SK-N-SH (cell line): ENCODE data around the gene AFMID.

Experiments
- EP300 ChIP-seq, 2 experiments: IDR thresholded peaks; 2 replicates each; pipeline versions ENCODE4 v1.4.0 to v1.6.1; 2012; ENCODE audit warnings: borderline replicate concordance in 1 of 2, low read depth in 1 of 2, low read length in 1 of 2
- EZH2phosphoT487 ChIP-seq: fragments of 200-600 bp; sonication (generic); IDR thresholded peaks from 2 replicates; pipeline ENCODE4 v1.6.1; 2017; ENCODE audit warnings: low read depth, mixed run types, mild to moderate bottlenecking, antibody characterized with exemption, moderate library complexity, borderline replicate concordance
- FOXM1 ChIP-seq: IDR thresholded peaks from 2 replicates; pipeline ENCODE4 v1.4.0; 2012; ENCODE audit warnings: low read depth, mild to moderate bottlenecking
- NFIC ChIP-seq: IDR thresholded peaks from 2 replicates; pipeline ENCODE4 v1.4.0; 2012; ENCODE audit warnings: borderline replicate concordance
- NRF1 ChIP-seq: IDR thresholded peaks from 2 replicates; pipeline ENCODE4 v1.6.1; 2012; ENCODE audit warnings: low read depth, mild to moderate bottlenecking, low read length
- YY1 ChIP-seq: IDR thresholded peaks from 2 replicates; pipeline ENCODE4 v1.4.0; 2012; ENCODE audit warnings: low read depth, mild to moderate bottlenecking
- TF ChIP-seq, protein P1 (sequence below): fragments of 200-600 bp; sonication (generic); IDR thresholded peaks from 2 replicates; pipeline ENCODE4 v1.6.1; 2017; ENCODE audit warnings: antibody characterized with exemption, mild to moderate bottlenecking, moderate library complexity
- TF ChIP-seq, protein P2 (sequence below): IDR thresholded peaks from 2 replicates; pipeline ENCODE4 v1.4.0; 2012; ENCODE audit warnings: low read depth

DNA sequence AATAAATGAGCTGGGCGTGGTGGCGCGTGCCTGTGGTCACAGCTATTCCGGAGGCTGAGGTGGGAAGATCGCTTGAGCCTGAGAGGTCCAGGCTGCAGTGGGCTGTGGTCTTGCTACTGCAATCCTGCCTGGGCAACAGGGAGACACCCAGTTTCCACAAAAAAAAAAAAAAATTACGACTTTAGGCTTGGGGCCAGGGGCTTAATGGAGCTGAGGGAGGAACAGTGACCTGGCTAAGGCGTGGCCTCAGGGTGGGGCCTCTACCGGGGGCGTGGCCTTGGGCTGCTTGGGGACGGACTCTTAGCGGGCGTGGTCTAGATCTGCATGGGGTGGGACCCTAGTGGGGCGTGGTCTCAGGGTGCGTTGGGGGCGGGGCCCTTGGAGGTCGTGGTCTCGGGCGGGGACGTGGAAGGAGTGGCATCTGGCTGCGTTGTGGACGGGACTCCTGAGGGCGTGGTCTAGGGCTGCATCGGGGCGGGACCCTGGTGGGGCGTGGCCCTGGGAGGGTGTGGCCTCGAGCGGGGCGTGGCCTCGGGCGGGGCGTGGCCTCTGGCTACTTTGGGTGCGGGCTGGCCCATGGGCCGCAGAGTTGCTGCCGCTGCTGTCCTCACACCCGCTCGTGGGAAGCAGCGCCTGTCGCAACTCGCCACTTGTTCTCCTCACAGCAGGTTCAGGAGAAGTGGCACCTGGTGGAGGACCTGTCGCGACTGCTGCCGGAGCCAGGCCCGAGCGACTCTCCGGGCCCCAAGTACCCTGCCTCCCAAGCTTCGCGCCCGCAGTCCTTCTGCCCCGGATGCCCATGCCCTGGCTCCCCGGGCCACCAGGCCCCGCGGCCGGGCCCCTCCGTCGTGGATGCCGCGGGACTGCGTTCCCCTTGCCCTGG lies 46.8 kb upstream of the AFMID start:
- TF ChIP-seq, protein P1, sequence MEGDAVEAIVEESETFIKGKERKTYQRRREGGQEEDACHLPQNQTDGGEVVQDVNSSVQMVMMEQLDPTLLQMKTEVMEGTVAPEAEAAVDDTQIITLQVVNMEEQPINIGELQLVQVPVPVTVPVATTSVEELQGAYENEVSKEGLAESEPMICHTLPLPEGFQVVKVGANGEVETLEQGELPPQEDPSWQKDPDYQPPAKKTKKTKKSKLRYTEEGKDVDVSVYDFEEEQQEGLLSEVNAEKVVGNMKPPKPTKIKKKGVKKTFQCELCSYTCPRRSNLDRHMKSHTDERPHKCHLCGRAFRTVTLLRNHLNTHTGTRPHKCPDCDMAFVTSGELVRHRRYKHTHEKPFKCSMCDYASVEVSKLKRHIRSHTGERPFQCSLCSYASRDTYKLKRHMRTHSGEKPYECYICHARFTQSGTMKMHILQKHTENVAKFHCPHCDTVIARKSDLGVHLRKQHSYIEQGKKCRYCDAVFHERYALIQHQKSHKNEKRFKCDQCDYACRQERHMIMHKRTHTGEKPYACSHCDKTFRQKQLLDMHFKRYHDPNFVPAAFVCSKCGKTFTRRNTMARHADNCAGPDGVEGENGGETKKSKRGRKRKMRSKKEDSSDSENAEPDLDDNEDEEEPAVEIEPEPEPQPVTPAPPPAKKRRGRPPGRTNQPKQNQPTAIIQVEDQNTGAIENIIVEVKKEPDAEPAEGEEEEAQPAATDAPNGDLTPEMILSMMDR, result no peak
- TF ChIP-seq FOXM1 (no peak), YY1 (no peak), EZH2phosphoT487 (no peak), NRF1 (no peak), EP300 (IDR thresholded peaks at IDR 0.05; ENCODE audit: borderline replicate concordance in 1 of 2, low read depth in 1 of 2, low read length in 1 of 2) (no peak), NFIC (no peak)
- TF ChIP-seq, protein P2, sequence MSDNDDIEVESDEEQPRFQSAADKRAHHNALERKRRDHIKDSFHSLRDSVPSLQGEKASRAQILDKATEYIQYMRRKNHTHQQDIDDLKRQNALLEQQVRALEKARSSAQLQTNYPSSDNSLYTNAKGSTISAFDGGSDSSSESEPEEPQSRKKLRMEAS, result no peak
